WTC11 (cell line): ENCODE measurements around the gene CTNNA1.

Experiments used
- AFF4 ChIP-seq: sonication (generic); formaldehyde crosslinking; IDR thresholded peaks from 2 replicates; pipeline ENCODE4 v1.8.1; 2023; ENCODE audit warnings: mild to moderate bottlenecking, missing genetic modification reagents, borderline replicate concordance
- CTCF ChIP-seq: fragments of 200-600 bp; IDR thresholded peaks from 2 replicates; pipeline ENCODE4 v1.8.0; 2022; ENCODE audit warnings: antibody characterized with exemption
- SMAD3 ChIP-seq: sonication (generic); formaldehyde crosslinking; IDR thresholded peaks from 2 replicates; pipeline ENCODE4 v1.8.0; 2022; ENCODE audit warnings: missing genetic modification reagents, mild to moderate bottlenecking, borderline replicate concordance
- ZNF281 ChIP-seq: sonication (generic); formaldehyde crosslinking; IDR thresholded peaks from 2 replicates; pipeline ENCODE4 v1.8.0; 2023; ENCODE audit warnings: mild to moderate bottlenecking, missing genetic modification reagents
- ZNF317 ChIP-seq: sonication (generic); formaldehyde crosslinking; IDR thresholded peaks from 2 replicates; pipeline ENCODE4 v1.8.1; 2023; ENCODE audit warnings: low read depth, mild to moderate bottlenecking, moderate library complexity, missing genetic modification reagents, borderline replicate concordance

- TF ChIP-seq ZNF317 (no peak), ZNF281 (CRISPR knock-in tag) (no peak), AFF4 (CRISPR knock-in tag) (no peak), CTCF (no peak), SMAD3 (CRISPR knock-in tag) (no peak)
Observed at GRCh38 chr5:138792195-138792790, 39.1 kb downstream of the CTNNA1 start.
